ENCODE measurements around the gene TCIRG1. TPM values are rescaled to one million over a fixed set of nuclear protein-coding genes. Genes with fewer than 3 reads are reported as not detected.

Gene TCIRG1
- polyA plus RNA-seq, 1 experiment = 111 TPM

DNA sequence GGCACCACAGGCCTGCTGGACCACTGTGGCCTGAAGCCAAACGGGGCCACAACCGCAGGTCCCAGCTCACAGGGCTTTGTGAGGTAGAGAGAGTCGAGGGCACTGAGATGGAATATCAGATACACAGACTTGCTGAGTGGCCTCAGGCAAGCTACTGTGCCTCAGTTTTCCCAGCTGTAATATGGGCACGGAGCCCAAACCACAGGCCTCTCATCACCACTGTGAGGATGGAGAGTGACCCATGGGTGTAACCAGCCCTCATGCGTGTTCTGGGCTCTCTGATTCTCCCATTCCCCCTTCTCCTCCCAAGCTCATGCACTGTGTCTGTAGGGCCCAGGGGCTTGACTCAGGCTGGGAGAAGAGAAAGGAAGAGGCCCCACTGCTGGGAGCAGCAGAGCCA, 39.1 kb upstream of the TCIRG1 start:
- CTCF ChIA-PET = no interaction called here
- POLR2A ChIA-PET = interaction anchor here (0.6 kb wide), 1 partner anchor 14 kb away, joined by 3 read pairs; no protein-coding TSS in a partner anchor
- TF ChIP-seq CTCF (IDR thresholded peaks at IDR 0.05; ENCODE audit: insufficient read depth, low read depth, low read length) = no peak
- no peak for DNase-seq (ENCODE audit: low read depth)
- H3K36me3 ChIP-seq (ENCODE audit: control insufficient read depth, insufficient read depth, low read length) = no peaks in the 10 kb centered on the region; the same call in 1 of the 2 replicates
- no peaks in the 10 kb centered on the region for H3K27me3 ChIP-seq (ENCODE audit: control insufficient read depth, insufficient read depth, low read length)
- no peak overlapping the region for H3K4me3 ChIP-seq (ENCODE audit: low read depth, low read length)

- Histone ChIP-seq H3K36me3 (ENCODE audit: control insufficient read depth, insufficient read depth, low read length) (no peaks in the 10 kb centered on the region; the same call in 1 of the 2 replicates), H3K27me3 (ENCODE audit: control insufficient read depth, insufficient read depth, low read length) (no peaks in the 10 kb centered on the region), H3K4me3 (ENCODE audit: low read depth, low read length) (peak overlapping the region; percentile 71; the same call in 1 of the 2 replicates)
- CTCF ChIA-PET = interaction anchor here (0.9 to 1.6 kb wide), 3 partner anchors 8 to 47 kb away, joined by 3 to 5 read pairs (median 4); no protein-coding TSS in a partner anchor
- no peak for TF ChIP-seq CTCF (IDR thresholded peaks at IDR 0.05; ENCODE audit: insufficient read depth, low read depth, low read length)
- POLR2A ChIA-PET = no interaction called here
- no peak for DNase-seq (ENCODE audit: low read depth)
Observed at GRCh38 chr11:68002575-68002937, 36.3 kb upstream of the TCIRG1 start.

DNA sequence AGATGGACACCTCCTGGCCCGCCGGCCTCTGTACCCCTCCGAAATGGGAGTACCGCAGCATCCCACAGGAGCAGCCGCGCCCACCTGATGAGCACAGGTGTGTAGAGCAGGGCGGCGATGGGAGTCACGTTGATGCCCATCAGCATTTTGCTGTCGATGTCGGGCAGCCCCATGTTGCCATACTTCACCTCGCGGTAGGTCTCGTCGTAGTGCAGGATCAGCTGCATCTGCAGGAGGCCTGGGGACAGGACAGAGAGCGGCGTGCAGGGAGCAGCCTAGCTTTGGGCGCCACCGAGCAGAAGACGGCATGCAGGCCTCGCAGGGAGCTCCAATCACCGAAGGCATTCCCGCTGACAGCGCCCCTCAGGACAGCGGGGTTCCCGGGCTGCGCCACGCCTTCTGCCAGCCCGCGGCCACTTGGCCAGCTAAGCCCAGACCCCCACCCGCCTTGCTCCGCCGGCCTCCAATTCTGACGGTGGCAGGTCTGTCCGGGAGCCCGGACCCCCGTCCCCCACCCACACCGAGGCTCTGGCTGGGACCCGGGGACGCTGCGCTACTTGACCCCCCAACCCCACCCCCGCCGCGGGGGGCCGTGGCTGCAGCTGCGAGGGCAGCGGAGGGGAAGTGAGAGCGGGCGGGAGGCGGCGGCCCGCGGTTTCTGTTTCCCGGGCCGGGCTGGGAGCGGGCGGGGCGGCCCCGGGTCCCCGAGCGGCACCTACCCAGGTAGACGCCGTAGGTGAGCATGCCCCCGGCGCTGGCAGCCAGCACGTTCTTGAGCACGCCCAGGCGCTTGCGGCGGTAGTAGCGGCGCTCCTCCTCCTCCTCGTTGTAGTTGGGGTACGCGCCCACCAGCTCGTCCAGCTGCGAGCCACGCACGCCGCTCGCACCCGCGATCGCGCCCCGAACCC, 35.6 kb upstream of the TCIRG1 start:
- ChIA-PET CTCF (interaction anchor here (1.5 to 1.6 kb wide), 2 partner anchors 9 to 48 kb away, joined by 4 to 5 read pairs; no protein-coding TSS in a partner anchor), POLR2A (no interaction called here)
- Histone ChIP-seq H3K36me3 (ENCODE audit: control insufficient read depth, insufficient read depth, low read length) (no peaks in the 10 kb centered on the region), H3K27me3 (ENCODE audit: control insufficient read depth, insufficient read depth, low read length) (no peaks in the 10 kb centered on the region), H3K4me3 (ENCODE audit: low read depth, low read length) (peak overlapping the region; percentile 71)
- no peak for DNase-seq (ENCODE audit: low read depth)
- TF ChIP-seq CTCF (IDR thresholded peaks at IDR 0.05; ENCODE audit: insufficient read depth, low read depth, low read length) = no peak

- Histone ChIP-seq H3K27me3 (ENCODE audit: control insufficient read depth, insufficient read depth, low read length) (no peaks in the 10 kb centered on the region), H3K36me3 (ENCODE audit: control insufficient read depth, insufficient read depth, low read length) (no peaks in the 10 kb centered on the region), H3K4me3 (ENCODE audit: low read depth, low read length) (peak within 1 kb of the TSS; percentile 71)
- CTCF ChIA-PET = no interaction called here
- POLR2A ChIA-PET = no interaction called here
- DNase-seq (ENCODE audit: low read depth) = no peak
- TF ChIP-seq CTCF (IDR thresholded peaks at IDR 0.05; ENCODE audit: insufficient read depth, low read depth, low read length) = no peak
Observed at GRCh38 chr11:68003846-68004550, 34.8 kb upstream of the TCIRG1 start, which contains the start of gene UNC93B1. Gene UNC93B1 (minus strand): TSS chr11:68004097. CDS start chr11:68004043, 54 bp downstream.

All from BJ (cell line).